HG03135 (cell line): ENCODE results near the gene NEDD8.

Experiments
- ATAC-seq: cut with Tn5 transposase; IDR thresholded peaks from one replicate; pipeline ENCODE4 v1.9.1; 2021; ENCODE audit warnings: mild to moderate bottlenecking, moderate library complexity; ENCODE audit not compliant: unreplicated experiment

NEDD8 gene

GRCh38 chr14:24182110-24182882 lies 49.9 kb downstream of the NEDD8 start:
- no peak for ATAC-seq

- no peak for ATAC-seq
Measured at GRCh38 chr14:24181371-24182077, 50.6 kb downstream of the NEDD8 start.

GRCh38 chr14:24179961-24180796 lies 52.0 kb downstream of the NEDD8 start:
- ATAC-seq = no peak

- no peak for ATAC-seq
Measured at GRCh38 chr14:24179294-24179960, 52.7 kb downstream of the NEDD8 start.

GRCh38 chr14:24178399-24179178 lies 53.6 kb downstream of the NEDD8 start:
- ATAC-seq = no peak

GRCh38 chr14:24177891-24178290 lies 54.3 kb downstream of the NEDD8 start:
- ATAC-seq = no peak

- no peak for ATAC-seq
Measured at GRCh38 chr14:24177041-24177825, 54.9 kb downstream of the NEDD8 start.

- no peak for ATAC-seq
Measured at GRCh38 chr14:24176599-24176998, 55.6 kb downstream of the NEDD8 start.

GRCh38 chr14:24172871-24173281 lies 59.3 kb downstream of the NEDD8 start:
- no peak for ATAC-seq

- ATAC-seq = no peak
Measured at GRCh38 chr14:24172261-24172860, 59.8 kb downstream of the NEDD8 start.

GRCh38 chr14:24171422-24172260 lies 60.5 kb downstream of the NEDD8 start, which contains the start of gene REC8:
REC8 (plus strand) TSS chr14:24172080; CDS start chr14:24172553, 473 bp downstream.
- peak; percentile 85 for ATAC-seq

GRCh38 chr14:24167469-24168114 lies 64.6 kb downstream of the NEDD8 start:
- ATAC-seq = no peak
